GM13976 (cell line): ENCODE results near the gene RNF41.

Experiments used
- DNase-seq: peaks from one replicate; pipeline ENCODE4 v3.0.0; 2012; ENCODE audit warnings: low spot score
- CTCF ChIP-seq: IDR thresholded peaks from 2 replicates; pipeline ENCODE4 v1.5.1; 2012; ENCODE audit warnings: borderline replicate concordance, mild to moderate bottlenecking; ENCODE audit not compliant: insufficient read depth; ENCODE audit errors: extremely low read depth, missing control alignments, control extremely low read depth
- in situ Hi-C: fragments of 300-500 bp; cut with MboI; formaldehyde crosslinking; loops from one replicate; pipeline ENCODE4 v1.12.0; 2022; ENCODE audit warnings: low sequenced_read_pairs, mixed read lengths, inconsistent platforms; ENCODE audit not compliant: unreplicated experiment

Gene RNF41

DNA sequence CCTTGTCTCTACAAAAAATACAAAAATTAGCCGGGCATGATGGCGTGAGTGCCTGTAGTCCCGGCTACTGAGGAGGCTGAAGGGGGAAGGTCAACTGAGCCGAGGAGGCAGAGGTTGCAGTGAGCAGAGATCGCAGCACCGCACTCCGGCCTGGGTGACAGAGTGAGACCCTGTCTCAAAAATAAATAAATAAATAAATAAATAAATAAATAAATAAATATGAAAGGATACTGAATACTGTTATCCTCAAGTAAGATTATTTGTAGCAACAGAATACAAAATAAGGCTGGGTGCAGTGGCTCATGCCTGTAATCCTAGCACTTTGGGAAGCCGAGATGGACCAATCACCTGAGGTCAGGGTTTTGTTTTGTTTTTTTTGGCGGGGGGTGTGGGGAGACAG is 1.9 kb downstream of the RNF41 start:
- no peak for DNase-seq
- TF ChIP-seq CTCF: no peak
- in situ Hi-C loops: loop anchor here (25.0 kb wide), 1 partner anchor 242 kb away; the partner anchor contains the start of genes MIP and SPRYD4

DNA sequence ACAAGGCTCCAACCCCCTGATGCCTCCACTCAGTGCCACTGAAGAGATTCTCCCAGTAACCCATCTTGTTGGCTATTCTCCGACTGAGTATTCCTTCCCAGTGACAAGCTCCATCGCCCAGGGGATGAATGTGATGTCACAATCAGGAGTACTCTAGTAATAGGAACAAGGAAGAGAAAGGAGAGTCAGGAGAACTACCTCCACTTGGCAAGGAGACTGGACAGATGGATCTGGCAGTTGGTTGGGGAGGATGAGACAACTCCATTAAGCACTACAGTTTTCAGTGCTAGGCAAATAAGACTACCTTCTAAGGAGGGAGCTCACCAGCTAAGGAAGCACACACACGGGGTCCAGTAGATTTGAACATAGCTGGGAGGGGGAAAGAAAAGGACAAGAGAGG is 5.3 kb downstream of the RNF41 start:
- in situ Hi-C loops: loop anchor here (25.0 kb wide), 1 partner anchor 246 kb away; the partner anchor contains the start of genes MIP and SPRYD4
- no peak for DNase-seq
- TF ChIP-seq CTCF: no peak

GRCh38 chr12:56213878-56214277 is 7.8 kb downstream of the RNF41 start:
- in situ Hi-C loops: loop anchor here (25.0 kb wide), 1 partner anchor 248 kb away; the partner anchor contains the start of genes MIP and SPRYD4
- TF ChIP-seq CTCF: no peak
- DNase-seq: no peak

GRCh38 chr12:56212361-56212760 is 9.4 kb downstream of the RNF41 start:
- in situ Hi-C loops: loop anchor here (25.0 kb wide), 1 partner anchor 250 kb away; the partner anchor contains the start of genes MIP and SPRYD4
- TF ChIP-seq CTCF: no peak
- no peak for DNase-seq

DNA sequence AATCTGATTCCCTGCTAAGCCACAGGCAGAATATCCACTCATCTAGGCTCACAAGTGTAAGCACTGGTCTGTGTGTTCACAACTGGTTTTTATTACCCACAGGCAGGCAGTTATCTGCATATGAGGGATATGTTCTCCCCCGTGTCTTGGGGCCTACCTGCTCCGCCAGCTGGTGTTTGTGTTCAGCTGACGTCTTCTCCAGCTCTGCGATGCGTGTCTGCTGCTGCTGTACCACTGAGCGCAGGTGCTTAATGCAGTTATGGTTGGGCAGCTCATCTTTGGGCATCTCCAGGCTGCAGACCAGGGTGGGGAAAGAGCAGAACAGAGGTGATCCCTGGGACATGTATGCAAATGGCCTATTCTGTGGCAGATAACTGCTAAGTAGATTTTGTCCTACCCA is 13.7 kb downstream of the RNF41 start:
- TF ChIP-seq CTCF: no peak
- DNase-seq: no peak
- in situ Hi-C loops: loop anchor here (25.0 kb wide), 1 partner anchor 254 kb away; the partner anchor contains the start of genes MIP and SPRYD4

- DNase-seq: peak; percentile 58
- peak; percentile 56 for TF ChIP-seq CTCF
- in situ Hi-C loops: loop anchor here (25.0 kb wide), 1 partner anchor 256 kb away; the partner anchor contains the start of genes MIP and SPRYD4
Observed at GRCh38 chr12:56206452-56207166, 15.1 kb downstream of the RNF41 start.
